ENCODE data around the gene BACH2. TPM values are rescaled to one million over a fixed set of nuclear protein-coding genes. Genes with fewer than 3 reads are reported as not detected.
A peak's percentile ranks its signal among the peaks of the same experiment; 100 is the strongest.
"Not testable (repeated sequence)": the region's sequence is repeated elsewhere in the genome, so short reads cannot be mapped to it uniquely, and the experiment has no call there.

The BACH2 gene
- total RNA-seq, 4 donors from 2014 or later = 3.6 to 13.4 (median 7.5) TPM

GRCh38 chr6:89974834-89975233, 321.8 kb downstream of the BACH2 start:
- Histone ChIP-seq H3K36me3 (no peaks in the 10 kb centered on the region), H3K4me1 (peaks cover 43 to 67% of the 10 kb centered on the region in 2 donors), H3K4me3 (no peak overlapping the region), H3K27me3 (no peaks in the 10 kb centered on the region), H3K27ac (peak overlapping the region in 3 of 4 donors; percentile 22 to 78 (median 59)), H3K9me3 (no peaks in the 10 kb centered on the region)
- ATAC-seq = peak; percentile 13 to 31
- no peak for DNase-seq
- TF ChIP-seq POLR2A (IDR thresholded peaks at IDR 0.05) = no peak
- no peak for TF ChIP-seq CTCF (IDR thresholded peaks at IDR 0.05 in 4 of 5, conservative IDR thresholded peaks at IDR 0.05 in 1 of 5)
- intact Hi-C loops (cut with DNase I; ENCODE audit: low total_unique reads) (loop anchor here (5.0 to 10.0 kb wide), 4 partner anchors 122 to 420 kb away; partner anchors contain the start of gene BACH2), in situ Hi-C loops (cut with MboI; ENCODE audit: low sequenced_read_pairs in 4 of 4) (loop anchor here in 3 of 4 donors (5.0 to 25.0 kb wide), 7 partner anchors 310 to 510 kb away; partner anchors contain the start of gene BACH2 (in 1 of the 3))

GRCh38 chr6:89972025-89972381, 324.6 kb downstream of the BACH2 start:
- Histone ChIP-seq H3K4me3 (no peak overlapping the region), H3K36me3 (no peaks in the 10 kb centered on the region), H3K4me1 (peaks cover 31 to 44% of the 10 kb centered on the region in 2 donors), H3K9me3 (no peaks in the 10 kb centered on the region), H3K27me3 (no peaks in the 10 kb centered on the region), H3K27ac (peak overlapping the region in 2 of 4 donors; percentile 46 to 64)
- intact Hi-C loops (cut with DNase I; ENCODE audit: low total_unique reads) = loop anchor here (5.0 to 10.0 kb wide), 3 partner anchors 125 to 423 kb away; partner anchors contain the start of gene BACH2
- peak in 1 of 2 donors; percentile 62 for DNase-seq
- TF ChIP-seq POLR2A (IDR thresholded peaks at IDR 0.05) (no peak), CTCF (IDR thresholded peaks at IDR 0.05 in 4 of 5, conservative IDR thresholded peaks at IDR 0.05 in 1 of 5) (no peak)
- in situ Hi-C loops (cut with MboI; ENCODE audit: low sequenced_read_pairs in 4 of 4) = loop anchor here in 3 of 4 donors (5.0 to 25.0 kb wide), 7 partner anchors 313 to 513 kb away; partner anchors contain the start of gene BACH2 (in 1 of the 3)
- peak; percentile 12 to 49 for ATAC-seq

GRCh38 chr6:89971338-89972024, 325.2 kb downstream of the BACH2 start:
- Histone ChIP-seq H3K27ac (peak overlapping the region in 2 of 4 donors; percentile 46 to 64), H3K4me1 (peaks cover 31 to 39% of the 10 kb centered on the region in 2 donors)
- intact Hi-C loops (cut with DNase I; ENCODE audit: low total_unique reads) = loop anchor here (5.0 to 10.0 kb wide), 3 partner anchors 126 to 423 kb away; partner anchors contain the start of gene BACH2
- not testable (repeated sequence) for H3K27me3 ChIP-seq, H3K9me3 ChIP-seq, H3K36me3 ChIP-seq, DNase-seq, H3K4me3 ChIP-seq, ATAC-seq
- in situ Hi-C loops (cut with MboI; ENCODE audit: low sequenced_read_pairs in 4 of 4) = loop anchor here in 3 of 4 donors (5.0 to 25.0 kb wide), 7 partner anchors 313 to 513 kb away; partner anchors contain the start of gene BACH2 (in 1 of the 3)

- no peak overlapping the region for H3K4me3 ChIP-seq
- TF ChIP-seq CTCF (IDR thresholded peaks at IDR 0.05 in 4 of 5, conservative IDR thresholded peaks at IDR 0.05 in 1 of 5) (peak; percentile 26 to 64 (median 44)), POLR2A (IDR thresholded peaks at IDR 0.05) (no peak)
- peaks cover 30 to 36% of the 10 kb centered on the region in 2 donors for H3K4me1 ChIP-seq
- intact Hi-C loops (cut with DNase I; ENCODE audit: low total_unique reads) (loop anchor here (5.0 to 10.0 kb wide), 3 partner anchors 127 to 424 kb away; partner anchors contain the start of gene BACH2), in situ Hi-C loops (cut with MboI; ENCODE audit: low sequenced_read_pairs in 4 of 4) (loop anchor here in 3 of 4 donors (5.0 to 25.0 kb wide), 7 partner anchors 314 to 514 kb away; partner anchors contain the start of gene BACH2 (in 1 of the 3))
- no peak for DNase-seq
- H3K27me3 ChIP-seq = no peaks in the 10 kb centered on the region
- peak; percentile 59 to 75 for ATAC-seq
- no peaks in the 10 kb centered on the region for H3K9me3 ChIP-seq
- H3K27ac ChIP-seq = peak overlapping the region in 1 of 4 donors; percentile 64
- no peaks in the 10 kb centered on the region for H3K36me3 ChIP-seq
These were observed 325.9 kb downstream of the BACH2 start for GRCh38 chr6:89970609-89971337.
